K562 (cell line): ENCODE measurements around the gene RELA. TPM values are rescaled to one million over a fixed set of nuclear protein-coding genes. Genes with fewer than 3 reads are reported as not detected.
A peak's percentile ranks its signal among the peaks of the same experiment; 100 is the strongest.

ENCODE experiments used
- ATF1 ChIP-seq, 2 experiments: fragments of 450-650 bp in 1 of 2; IDR thresholded peaks; 2 replicates each; pipeline ENCODE4 v1.6.1; 2016; ENCODE audit warnings: missing compliant biosample characterization in 1 of 2, missing genetic modification characterization in 1 of 2
- ATF7 ChIP-seq: fragments of 450-650 bp; IDR thresholded peaks from 2 replicates; pipeline ENCODE4 v1.7.1; 2014; ENCODE audit warnings: mild to moderate bottlenecking, moderate library complexity
- CBX1 ChIP-seq: sonication (generic); IDR thresholded peaks from 2 replicates; pipeline ENCODE4 v1.6.1; 2016; ENCODE audit warnings: antibody characterized with exemption, low read depth, mild to moderate bottlenecking
- CHD1 ChIP-seq: fragments of 200-600 bp; sonication (generic); IDR thresholded peaks from one replicate; pipeline ENCODE4 v1.6.1; 2012; ENCODE audit warnings: mild to moderate bottlenecking, moderate library complexity, low read length, inconsistent platforms
- CREB3 ChIP-seq: fragments of 450-650 bp; conservative IDR thresholded peaks from 2 replicates; pipeline ENCODE4 v1.6.1; 2016; ENCODE audit warnings: missing genetic modification characterization, low read depth, mild to moderate bottlenecking, missing compliant biosample characterization, moderate library complexity
- CTCF ChIP-seq, 3 experiments: IDR thresholded peaks in 2 of 3; conservative IDR thresholded peaks in 1 of 3; 2 replicates each; pipeline ENCODE4 v1.5.1; 2011 to 2012; ENCODE audit warnings: low read length in 3 of 3, mild to moderate bottlenecking in 3 of 3, control low read depth in 2 of 3, improper control_type of control experiment in 1 of 3, inconsistent platforms in 1 of 3, low read depth in 1 of 3, mixed read lengths in 1 of 3, moderate library complexity in 1 of 3; ENCODE audit not compliant: insufficient read depth in 2 of 3
- DMBX1 ChIP-seq: fragments of 250-450 bp; sonication (Bioruptor Pico); IDR thresholded peaks from 2 replicates; pipeline ENCODE4 v1.8.0; 2022; ENCODE audit warnings: inconsistent platforms, mild to moderate bottlenecking, moderate library complexity, borderline replicate concordance
- E2F3 ChIP-seq: fragments of 250-450 bp; sonication (Bioruptor Pico); IDR thresholded peaks from 2 replicates; pipeline ENCODE4 v1.4.0; 2020; ENCODE audit warnings: mild to moderate bottlenecking
- FOXA1 ChIP-seq: fragments of 450-650 bp; IDR thresholded peaks from 2 replicates; pipeline ENCODE4 v1.6.1; 2016; ENCODE audit warnings: mild to moderate bottlenecking, borderline replicate concordance
- FUS ChIP-seq: fragments of 200-400 bp; formaldehyde crosslinking; optimal IDR thresholded peaks from 2 replicates; pipeline ENCODE3; 2017; ENCODE audit warnings: low read depth, low read length
- GTF2F1 ChIP-seq: IDR thresholded peaks from 2 replicates; pipeline ENCODE4 v1.6.1; 2011; ENCODE audit warnings: low read depth, low read length, improper control_type of control experiment
- HINFP ChIP-seq: fragments of 450-650 bp; conservative IDR thresholded peaks from 2 replicates; pipeline ENCODE4 v1.6.1; 2016; ENCODE audit warnings: missing genetic modification characterization, low read depth, mild to moderate bottlenecking, control low read depth, missing compliant biosample characterization
- KAT8 ChIP-seq: fragments of 450-650 bp; IDR thresholded peaks from 2 replicates; pipeline ENCODE4 v1.6.1; 2016; ENCODE audit warnings: low read depth, mild to moderate bottlenecking
- KHSRP ChIP-seq: fragments of 450-650 bp; IDR thresholded peaks from 2 replicates; pipeline ENCODE4 v1.6.1; 2017
- MAFF ChIP-seq: IDR thresholded peaks from 2 replicates; pipeline ENCODE4 v1.6.1; 2012; ENCODE audit warnings: low read length, improper control_type of control experiment
- MXD1 ChIP-seq: fragments of 250-450 bp; sonication (Bioruptor Pico); IDR thresholded peaks from 2 replicates; pipeline ENCODE4 v1.8.0; 2021; ENCODE audit warnings: borderline replicate concordance, mild to moderate bottlenecking, moderate library complexity; ENCODE audit not compliant: poor library complexity, severe bottlenecking
- NKRF ChIP-seq: fragments of 450-650 bp; IDR thresholded peaks from 2 replicates; pipeline ENCODE4 v1.6.1; 2016; ENCODE audit warnings: borderline replicate concordance
- PTTG1 ChIP-seq: fragments of 450-650 bp; IDR thresholded peaks from 2 replicates; pipeline ENCODE4 v1.6.1; 2016; ENCODE audit warnings: low read depth, mild to moderate bottlenecking, missing genetic modification characterization, missing compliant biosample characterization
- SOX6 ChIP-seq: fragments of 450-650 bp; IDR thresholded peaks from 2 replicates; pipeline ENCODE4 v1.6.1; 2014; ENCODE audit warnings: mild to moderate bottlenecking
- ZNF696 ChIP-seq: fragments of 250-450 bp; sonication (Bioruptor Pico); conservative IDR thresholded peaks from 2 replicates; pipeline ENCODE4 v1.4.0; 2020; ENCODE audit warnings: mild to moderate bottlenecking, moderate library complexity
- ZNF764 ChIP-seq: fragments of 250-450 bp; sonication (Bioruptor Pico); IDR thresholded peaks from 2 replicates; pipeline ENCODE4 v1.4.0; 2020; ENCODE audit warnings: low read depth, mild to moderate bottlenecking, moderate library complexity
- polyA plus RNA-seq, 8 experiments: library from polyadenylated mRNA; depleted of rRNA in 4 of 8; stranded (reverse) in 5 of 8; unstranded in 3 of 8; fragments of >200 nt; fragmentation: Nextera tagmentation in 2 of 8; fragmentation: Illumina TruSeq in 1 of 8; extraction: Ambion mirVana in 2 of 8; extraction: Trizol in 1 of 8; gene quantifications; 2 replicates each; pipeline versions ENCODE4 v1.2.1 to v1.2.3, GENCODE V29; 2011 to 2014; ENCODE audit warnings: inconsistent platforms in 1 of 8, missing spikeins in 1 of 8
- total RNA-seq, 7 experiments: library from RNA; depleted of rRNA in 6 of 7; stranded (reverse); fragments of >200 nt in 6 of 7; fragmentation: Illumina TruSeq in 2 of 7; extraction: Trizol in 2 of 7; gene quantifications; 2 replicates each; pipeline versions ENCODE4 v1.2.1 to v1.2.3, GENCODE V29; 2011 to 2021; ENCODE audit warnings: low replicate concordance in 1 of 7

RELA gene
- total and polyA plus RNA-seq, 9 of the 15 experiments (the other 6 are each of a cell fraction or from before 2014, with no cell fraction given): 6.0 to 67.4 (median 20.6) TPM

- TF ChIP-seq ATF1 (CRISPR knock-in tag; IDR thresholded peaks at IDR 0.05) (no peak), ATF1 (tag; IDR thresholded peaks at IDR 0.05) (no peak), ZNF764 (CRISPR knock-in tag) (no peak), CREB3 (no peak), CTCF (IDR thresholded peaks at IDR 0.05 in 2 of 3, conservative IDR thresholded peaks at IDR 0.05 in 1 of 3; ENCODE audit: insufficient read depth in 2 of 3, low read depth in 1 of 3, low read length in 3 of 3) (no peak), FUS (no peak), MXD1 (CRISPR knock-in tag) (no peak), HINFP (tag) (no peak), ZNF696 (CRISPR knock-in tag) (no peak), DMBX1 (CRISPR knock-in tag) (no peak), KHSRP (no peak), NKRF (peak; percentile 48; the same call in 1 of the 2 replicates), ATF7 (no peak), CBX1 (no peak), E2F3 (CRISPR knock-in tag) (no peak), MAFF (no peak), KAT8 (no peak), GTF2F1 (no peak), PTTG1 (tag) (no peak), SOX6 (no peak), FOXA1 (no peak), CHD1 (peak; percentile 38)
These were observed 10.9 kb downstream of the RELA start (continued) for GRCh38 chr11:65651589-65652510.
